HG03066 (cell line): Measurements from ENCODE around the gene GTF2E1.

Experiments
- ATAC-seq: cut with Tn5 transposase; IDR thresholded peaks from one replicate; pipeline ENCODE4 v1.9.1; 2021; ENCODE audit warnings: low read depth; ENCODE audit not compliant: unreplicated experiment

GTF2E1 gene

DNA sequence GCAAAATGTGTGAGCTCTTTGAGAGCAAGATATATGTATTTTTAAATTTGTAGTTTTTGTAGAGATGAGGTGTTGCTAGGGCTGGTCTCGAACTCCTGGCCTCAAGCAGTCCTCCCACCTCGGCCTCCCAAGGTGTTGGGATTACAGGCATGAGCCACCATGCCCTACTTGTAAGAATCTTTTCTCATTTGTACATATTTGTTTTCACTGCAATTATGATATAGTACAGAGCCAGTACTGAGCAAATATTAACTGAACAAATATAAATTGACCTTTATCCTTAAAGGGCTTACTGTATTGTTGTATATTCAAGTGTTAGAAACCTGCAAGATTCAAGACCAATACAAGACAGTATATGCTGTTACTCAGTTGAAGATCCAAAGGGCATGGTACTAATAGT lies 53.4 kb downstream of the GTF2E1 start:
- no peak for ATAC-seq

DNA sequence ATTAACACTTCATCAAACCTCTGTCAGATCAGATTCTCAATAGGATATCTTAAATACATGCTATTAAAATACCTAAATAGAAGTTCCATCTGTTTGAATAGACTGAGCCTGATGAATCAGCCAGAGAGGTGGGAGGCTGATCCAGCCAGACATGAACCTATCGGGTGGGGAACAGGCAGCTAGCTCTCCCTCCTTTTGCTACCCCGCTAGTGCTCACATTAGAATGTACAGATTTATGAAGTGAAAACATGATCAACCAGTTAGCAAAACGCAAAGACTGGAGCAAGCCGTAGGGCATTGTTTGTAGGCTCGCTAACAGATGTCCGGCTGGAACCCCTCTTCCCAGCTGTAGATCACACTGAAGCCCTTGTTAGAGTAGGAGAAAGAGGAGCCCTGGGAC lies 54.4 kb downstream of the GTF2E1 start:
- ATAC-seq, result no peak

DNA sequence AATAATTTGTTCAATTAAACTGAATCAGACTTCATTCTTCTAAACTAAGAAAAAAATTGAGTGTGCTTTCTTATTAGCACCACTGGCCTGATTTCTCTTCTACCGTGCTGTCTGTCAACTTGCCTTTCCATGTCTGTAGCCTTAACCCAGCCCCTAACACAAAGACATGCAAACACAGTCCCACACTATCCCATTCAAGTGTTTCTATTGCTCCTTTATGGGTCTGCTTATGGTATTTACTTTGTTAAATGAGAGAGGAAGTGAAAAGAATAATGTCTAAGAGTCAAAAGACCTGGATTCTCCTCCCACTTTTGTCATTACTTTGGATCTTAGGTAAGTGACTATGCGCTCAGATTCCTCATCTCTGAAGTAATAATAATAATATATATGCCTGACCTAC lies 55.3 kb downstream of the GTF2E1 start:
- no peak for ATAC-seq

DNA sequence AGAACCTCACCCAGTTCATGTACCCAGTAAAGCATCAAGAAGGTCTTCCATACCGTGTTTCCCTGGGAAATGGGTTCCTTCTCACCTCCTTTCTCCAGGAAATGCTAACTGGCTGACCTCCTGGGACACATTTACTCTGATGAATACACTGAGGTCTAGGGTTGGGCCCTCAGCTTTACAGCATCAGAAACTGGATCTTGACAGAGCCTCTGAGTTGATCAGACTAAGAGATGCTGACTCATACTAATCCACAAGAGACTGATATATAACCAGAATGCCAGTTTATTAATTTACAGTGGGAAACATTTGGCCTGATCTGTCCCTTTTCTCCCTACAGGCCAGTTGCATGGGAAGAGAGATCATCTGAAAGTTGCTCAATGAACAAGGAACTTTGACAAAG lies 55.8 kb downstream of the GTF2E1 start:
- ATAC-seq, result no peak

DNA sequence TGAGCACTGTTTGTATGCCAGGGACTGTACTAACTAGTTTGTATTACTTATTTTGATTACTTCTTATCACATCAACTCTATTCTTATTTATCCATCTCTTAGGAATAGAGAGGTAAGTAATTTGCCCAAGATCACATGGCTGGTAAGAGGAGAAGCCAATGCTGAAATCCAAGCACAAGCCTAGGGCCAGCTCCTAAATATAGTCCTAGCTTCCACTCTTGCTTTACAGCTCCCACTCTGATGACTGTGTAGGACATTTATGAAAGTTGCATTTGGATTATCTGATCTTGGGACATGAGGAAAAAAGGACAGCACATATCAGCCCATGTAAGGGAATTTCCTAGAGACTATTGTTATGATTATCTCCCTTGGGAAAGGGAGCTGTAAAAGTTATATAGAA lies 58.1 kb downstream of the GTF2E1 start:
- ATAC-seq, result no peak

DNA sequence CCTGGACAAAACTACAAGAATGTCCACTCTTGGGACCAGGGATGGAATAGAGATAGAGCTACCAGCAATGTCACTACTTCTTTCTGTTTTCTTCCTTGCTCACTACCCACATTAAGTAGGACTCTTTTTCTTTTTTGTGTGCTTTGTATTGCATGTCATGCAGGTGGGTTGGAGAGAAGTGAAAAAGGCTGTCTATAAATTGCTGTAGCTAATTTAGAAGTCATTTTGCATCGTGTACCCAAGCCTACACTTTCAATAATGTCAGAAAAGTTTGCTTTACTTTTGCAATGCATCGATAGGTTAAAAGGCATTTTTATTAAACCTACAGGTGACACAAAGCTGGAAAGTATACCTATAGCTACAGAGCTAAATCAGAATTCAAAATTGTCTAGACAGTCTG lies 58.9 kb downstream of the GTF2E1 start:
- ATAC-seq, result peak; percentile 51

DNA sequence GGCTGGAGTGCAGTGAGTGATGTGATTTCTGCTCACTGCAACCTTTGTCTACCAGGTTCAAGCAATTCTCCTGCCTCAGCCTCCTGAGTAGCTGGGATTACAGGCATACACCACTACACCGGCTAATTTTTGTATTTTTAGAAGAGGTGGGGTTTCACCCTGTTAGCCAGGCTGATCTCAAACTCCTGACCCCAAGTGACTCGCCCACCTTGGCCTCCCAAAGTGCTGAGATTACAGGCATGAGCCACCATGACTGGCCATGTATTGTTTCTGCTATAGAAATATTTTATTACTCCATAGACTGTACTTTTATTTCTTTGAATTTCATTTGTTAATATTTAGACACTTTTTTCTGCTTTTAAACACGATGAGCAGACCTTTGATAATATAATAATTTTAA lies 60.4 kb downstream of the GTF2E1 start:
- no peak for ATAC-seq

DNA sequence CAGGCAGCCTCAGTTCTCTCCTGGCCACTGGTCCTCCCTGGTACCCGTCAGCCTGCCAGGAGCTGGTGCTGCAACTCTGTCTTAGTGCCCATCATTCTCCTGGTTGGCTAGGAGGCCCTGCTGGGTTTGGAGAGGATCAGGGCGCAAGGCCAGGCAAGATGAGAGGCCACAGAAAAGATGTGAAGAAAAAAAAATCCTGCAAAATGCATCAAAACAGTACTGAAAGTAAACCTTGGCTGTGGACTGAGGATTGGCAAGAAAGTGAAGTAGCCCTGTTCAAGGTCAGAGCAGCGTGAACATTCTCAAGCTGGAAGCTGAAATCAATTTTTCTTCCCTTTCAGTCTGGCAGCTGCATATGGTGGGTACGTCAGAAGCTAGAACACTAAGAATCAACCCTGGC lies 74.2 kb downstream of the GTF2E1 start:
- no peak for ATAC-seq

DNA sequence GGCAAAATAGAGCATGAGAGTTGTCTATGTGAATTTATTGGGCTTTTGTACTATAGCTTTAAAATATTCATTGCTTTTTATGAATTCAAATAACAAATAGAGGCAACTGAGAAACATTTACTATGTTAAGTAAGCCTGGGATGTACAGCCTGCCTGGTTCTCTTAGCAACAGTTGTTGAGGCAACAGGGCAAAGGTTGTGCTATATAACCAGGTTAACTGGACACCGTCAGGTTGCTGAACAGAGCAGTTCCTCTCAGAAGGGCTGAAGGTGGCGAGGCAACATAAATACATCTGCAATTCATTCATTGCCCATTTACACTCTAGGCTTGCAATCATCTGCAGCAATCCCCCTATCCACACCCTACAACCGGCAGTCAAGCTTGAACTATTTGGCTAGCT lies 78.2 kb downstream of the GTF2E1 start:
- ATAC-seq, result no peak

DNA sequence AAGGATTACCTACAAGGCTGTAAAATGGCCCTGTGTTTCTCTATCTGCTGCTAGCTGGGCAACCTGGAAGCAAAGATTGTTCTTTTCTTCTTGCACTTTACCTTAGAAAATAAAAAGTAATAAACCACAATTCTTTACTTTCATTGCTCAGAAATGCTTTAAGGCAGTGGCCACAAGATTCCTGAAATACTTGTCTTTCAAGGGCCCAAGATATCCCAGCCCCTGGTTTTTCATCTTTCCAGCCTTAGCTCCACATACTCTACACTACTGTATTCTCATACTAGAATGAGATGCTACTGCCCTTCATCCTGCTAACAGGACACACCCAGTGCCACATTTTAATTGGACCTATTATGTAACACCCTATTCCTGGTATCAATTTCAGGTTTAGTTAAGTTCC lies 78.9 kb downstream of the GTF2E1 start:
- no peak for ATAC-seq

DNA sequence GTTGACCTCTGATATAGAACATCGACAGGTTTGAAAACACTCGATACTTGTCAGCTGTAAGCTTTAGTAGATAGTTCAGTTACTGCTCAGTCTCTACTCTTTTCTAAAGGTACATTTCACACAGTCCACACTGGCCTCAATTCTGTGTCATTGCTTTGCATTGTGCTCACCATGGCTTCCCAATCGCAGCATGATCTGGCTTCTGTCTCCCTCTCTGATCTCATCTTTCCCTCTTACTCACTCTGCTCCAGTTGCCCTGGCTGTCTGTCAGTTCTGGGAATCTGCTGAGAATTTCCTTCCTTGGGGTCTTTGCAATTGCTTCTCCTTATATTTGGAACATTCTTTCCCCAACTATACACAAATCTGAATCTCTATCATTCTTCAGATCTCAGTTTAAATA lies 80.6 kb downstream of the GTF2E1 start:
- ATAC-seq, result no peak

DNA sequence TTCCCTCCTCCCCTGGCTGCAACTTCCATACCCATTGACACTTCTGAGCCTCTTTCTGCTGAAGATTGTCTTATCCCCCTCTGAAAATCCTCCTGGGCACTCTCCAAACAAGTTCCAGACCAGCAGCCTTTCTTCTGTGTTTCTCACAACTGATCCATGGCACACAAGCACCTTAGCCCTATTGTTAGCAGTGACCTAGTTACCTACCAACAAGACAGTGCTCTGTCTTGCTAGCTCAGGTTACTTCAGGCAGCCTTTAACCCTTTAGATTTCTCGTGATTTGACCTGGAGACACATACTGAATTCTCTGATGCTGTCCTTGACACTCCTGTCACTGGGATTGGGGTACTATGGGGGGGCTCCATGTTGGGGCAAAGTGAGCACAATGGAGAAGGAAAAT lies 82.1 kb downstream of the GTF2E1 start:
- no peak for ATAC-seq

DNA sequence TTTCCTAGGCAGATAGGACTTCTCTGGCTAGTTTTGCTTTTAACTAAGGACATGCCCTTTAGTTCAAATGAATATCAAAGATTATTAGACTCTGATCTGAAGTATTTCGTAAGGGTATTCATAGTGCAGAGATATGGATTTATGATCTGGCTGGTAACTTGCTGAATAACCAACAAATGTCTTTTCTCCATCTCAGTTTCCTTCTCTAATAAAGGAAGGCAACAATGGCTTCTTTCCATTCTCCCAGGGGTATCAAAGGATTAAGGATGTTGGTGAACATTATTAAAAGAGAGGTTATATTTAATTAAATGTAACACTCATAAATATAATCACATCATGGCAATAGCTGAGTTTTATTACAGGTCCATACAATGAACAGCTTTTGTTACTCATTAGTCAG lies 86.3 kb downstream of the GTF2E1 start:
- no peak for ATAC-seq

DNA sequence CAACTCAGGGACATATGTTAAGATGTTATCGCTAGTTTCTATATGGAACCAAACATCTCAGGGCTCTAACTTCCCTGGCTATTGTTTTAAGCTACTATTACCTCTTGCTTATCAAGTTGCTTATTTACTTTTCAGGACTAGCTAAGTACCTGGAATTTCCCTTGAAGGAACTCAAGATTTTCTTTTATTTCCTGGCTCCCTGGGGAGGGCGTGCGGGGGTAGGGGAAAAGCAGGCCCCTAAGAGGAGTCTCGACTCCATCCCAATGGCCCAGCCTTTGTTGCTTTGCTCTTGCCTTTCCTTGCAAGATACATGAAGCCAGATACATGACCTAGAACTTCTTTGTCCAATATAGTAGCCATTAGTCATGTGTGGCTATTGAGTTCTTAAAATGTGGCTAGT lies 88.5 kb downstream of the GTF2E1 start:
- no peak for ATAC-seq
